ENCODE measurements around the gene CDC37. TPM values are rescaled to one million over a fixed set of nuclear protein-coding genes. Genes with fewer than 3 reads are reported as not detected.

CDC37 gene
- total and polyA plus RNA-seq, 2 of the 4 experiments (the other 2 are of a cell fraction) = 209 to 650 TPM

DNA sequence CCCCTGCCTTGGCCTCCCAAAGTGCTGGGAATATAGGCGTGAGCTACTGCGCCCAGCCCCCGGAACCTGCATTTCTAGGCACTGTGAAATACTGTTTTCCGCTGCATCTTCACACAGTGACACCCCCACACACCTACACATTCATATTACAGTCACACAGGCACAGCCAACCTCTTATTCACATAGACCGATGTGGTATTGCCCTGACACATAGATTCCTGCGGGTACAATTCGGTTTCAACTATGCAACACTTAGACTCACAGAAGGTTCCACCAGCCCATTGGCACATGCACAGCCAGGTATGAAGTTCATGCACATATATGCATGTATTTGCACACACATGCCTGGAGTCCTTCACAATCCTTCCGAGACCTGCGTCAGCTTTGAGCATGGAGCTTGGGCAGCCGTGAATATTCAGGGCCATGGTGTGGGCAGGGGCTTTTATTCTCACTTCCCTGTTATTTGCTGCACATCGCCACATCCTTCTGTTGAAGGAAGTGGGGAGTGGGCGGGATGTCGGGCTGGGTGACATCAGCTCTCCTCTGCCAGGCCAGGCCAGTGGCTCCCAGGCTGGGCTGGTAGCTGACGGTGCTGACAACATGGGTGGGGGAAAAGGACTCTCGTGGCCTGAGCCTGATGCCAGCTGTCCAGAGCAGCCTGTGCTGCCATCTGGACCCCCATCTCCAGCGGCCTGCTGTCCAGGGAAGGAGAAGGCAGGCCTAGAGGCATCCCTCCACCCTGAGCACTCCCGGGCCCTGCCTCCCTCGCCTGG lies 5.4 kb upstream of the CDC37 start (continued):
- TF ChIP-seq RFX5 (IDR thresholded peaks at IDR 0.05; ENCODE audit: low read depth, low read length) (no peak), BHLHE40 (IDR thresholded peaks at IDR 0.05; ENCODE audit: low read depth, low read length) (no peak)

DNA sequence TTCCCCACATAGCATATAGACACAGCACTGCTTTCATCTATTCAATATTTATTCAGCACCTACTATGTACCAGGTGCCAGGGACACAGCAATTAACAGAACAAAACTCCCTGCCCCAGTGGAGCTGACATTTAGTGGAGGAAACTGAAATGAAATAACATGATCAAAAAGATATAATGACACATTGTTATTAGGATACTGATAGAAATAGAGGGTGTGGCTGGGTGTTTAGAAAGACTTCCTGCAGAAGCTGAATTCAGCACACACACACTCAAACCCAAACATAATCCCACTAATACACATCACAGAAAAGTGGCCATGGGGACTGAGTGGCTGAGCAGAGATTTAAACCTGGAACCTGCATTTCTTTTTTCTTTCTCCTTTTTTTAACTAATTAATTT lies 3.8 kb upstream of the CDC37 start:
- ChIA-PET CTCF (interaction anchor here (0.6 kb wide), 1 partner anchor 137 kb away, joined by 7 read pairs; no protein-coding TSS in a partner anchor), POLR2A (ENCODE audit: unreplicated experiment) (no interaction called here)
- Histone ChIP-seq H4K20me1 (ENCODE audit: insufficient read depth, low read length) (peaks cover 12% of the 10 kb centered on the region), H3K4me1 (ENCODE audit: control insufficient read depth, insufficient read depth, low read length) (peaks cover 2% of the 10 kb centered on the region; the same call in 1 of the 2 replicates), H2BK120ac (ENCODE audit: low read depth, low read length) (no peak overlapping the region), H3K4ac (ENCODE audit: low read depth, low read length) (no peak overlapping the region), H3K23ac (ENCODE audit: low read depth, low read length) (no peak overlapping the region), H3K9me3 (ENCODE audit: control insufficient read depth, insufficient read depth, low read length) (no peaks in the 10 kb centered on the region), H2AK9ac (replicated peaks; ENCODE audit: low read depth, low read length, poor library complexity) (no peak overlapping the region), H3K18ac (ENCODE audit: low read depth, low read length) (no peak overlapping the region), H2BK5ac (ENCODE audit: low read depth, low read length, poor library complexity, severe bottlenecking) (no peak overlapping the region), H3K79me1 (ENCODE audit: low read depth in 1 of 2, low read length in 2 of 2) (peaks cover 0 to 16% of the 10 kb centered on the region in 2 experiments; a peak in 2 of 4 replicates), H4K5ac (ENCODE audit: low read depth, low read length) (no peak overlapping the region), H2AFZ (replicated peaks; ENCODE audit: low read length, poor library complexity) (no peak overlapping the region), H3K9ac (ENCODE audit: low read depth, low read length) (no peak overlapping the region), H2BK20ac (ENCODE audit: low read depth, low read length) (no peak overlapping the region), H3K4me2 (ENCODE audit: low read depth, low read length) (no peak overlapping the region), H3K9me1 (ENCODE audit: insufficient read depth, low read length) (no peaks in the 10 kb centered on the region), H2AK5ac (ENCODE audit: low read depth, low read length) (no peak overlapping the region), H3K27ac (ENCODE audit: insufficient read depth, low read length) (no peak overlapping the region), H3K56ac (ENCODE audit: extremely low read depth, insufficient read depth, low read length) (no peak overlapping the region), H3K27me3 (ENCODE audit: control insufficient read depth, insufficient read depth, low read length) (no peaks in the 10 kb centered on the region), H4K8ac (ENCODE audit: low read depth in 2 of 2, low read length in 2 of 2) (no peak overlapping the region), H3K4me3 (ENCODE audit: insufficient read depth, low read depth, low read length) (no peak overlapping the region), H3K36me3 (ENCODE audit: control insufficient read depth, insufficient read depth, low read length) (no peaks in the 10 kb centered on the region), H4K91ac (ENCODE audit: insufficient read depth, low read depth, low read length) (no peak overlapping the region), H2BK15ac (ENCODE audit: low read depth, low read length) (no peak overlapping the region), H3K14ac (replicated peaks; ENCODE audit: low read depth, low read length) (no peak overlapping the region)
- in situ Hi-C loops (cut with MboI; ENCODE audit: low sequenced_read_pairs) (no loop called here), intact Hi-C loops (cut with micrococcal nuclease) (loop anchor here (10.0 kb wide), 1 partner anchor 288 kb away; no protein-coding TSS in a partner anchor), dilution Hi-C loops (cut with HindIII; ENCODE audit: low sequenced_read_pairs, unreplicated experiment) (no loop called here)
- TF ChIP-seq CEBPB (IDR thresholded peaks at IDR 0.05; ENCODE audit: low read depth, low read length) (no peak), CHD1 (IDR thresholded peaks at IDR 0.05; ENCODE audit: low read depth, low read length) (no peak), MAFK (IDR thresholded peaks at IDR 0.05; ENCODE audit: low read depth, low read length) (no peak)
- no TSS peak for BruUV-seq (replicated peaks)
- DNase-seq = no peak
- no peak for ATAC-seq (ENCODE audit: low read depth)

Data from IMR-90 (cell line).